HG03175 (cell line): Measurements from ENCODE around the gene KLHL22.
A peak's percentile ranks its signal among the peaks of the same experiment; 100 is the strongest.
"Not testable (repeated sequence)": the region's sequence is repeated elsewhere in the genome, so short reads cannot be mapped to it uniquely, and the experiment has no call there.

ENCODE experiments used
- ATAC-seq: cut with Tn5 transposase; IDR thresholded peaks from one replicate; pipeline ENCODE4 v1.9.1; 2021; ENCODE audit warnings: mild to moderate bottlenecking, moderate library complexity; ENCODE audit not compliant: unreplicated experiment

The KLHL22 gene

GRCh38 chr22:20472629-20473442, 22.8 kb downstream of the KLHL22 start:
- ATAC-seq = no peak

- no peak for ATAC-seq
Observed at GRCh38 chr22:20471126-20471833, 24.3 kb downstream of the KLHL22 start.

GRCh38 chr22:20470525-20470924, 25.1 kb downstream of the KLHL22 start:
- not testable (repeated sequence) for ATAC-seq

- no peak for ATAC-seq
Observed at GRCh38 chr22:20469110-20469868, 26.3 kb downstream of the KLHL22 start.

GRCh38 chr22:20466659-20467379, 28.8 kb downstream of the KLHL22 start:
- no peak for ATAC-seq

- ATAC-seq = no peak
Observed at GRCh38 chr22:20465759-20466077, 29.9 kb downstream of the KLHL22 start.

GRCh38 chr22:20464912-20465758, 30.5 kb downstream of the KLHL22 start:
- ATAC-seq = no peak

- ATAC-seq = no peak
Observed at GRCh38 chr22:20464096-20464614, 31.4 kb downstream of the KLHL22 start.

- no peak for ATAC-seq
Observed at GRCh38 chr22:20463324-20464095, 32.1 kb downstream of the KLHL22 start.

- ATAC-seq = no peak
Observed at GRCh38 chr22:20459862-20460261, 35.7 kb downstream of the KLHL22 start.

GRCh38 chr22:20459152-20459542, 36.4 kb downstream of the KLHL22 start:
- ATAC-seq = no peak

- ATAC-seq = no peak
Observed at GRCh38 chr22:20458530-20459151, 37.0 kb downstream of the KLHL22 start.

- no peak for ATAC-seq
Observed at GRCh38 chr22:20457506-20458240, 37.9 kb downstream of the KLHL22 start.

GRCh38 chr22:20456722-20457076, 38.9 kb downstream of the KLHL22 start:
- no peak for ATAC-seq

- ATAC-seq = peak; percentile 50
Observed at GRCh38 chr22:20456064-20456721, 39.4 kb downstream of the KLHL22 start.

- no peak for ATAC-seq
Observed at GRCh38 chr22:20455709-20456063, 39.9 kb downstream of the KLHL22 start.

- no peak for ATAC-seq
Observed at GRCh38 chr22:20453222-20453621, 42.4 kb downstream of the KLHL22 start.

- no peak for ATAC-seq
Observed at GRCh38 chr22:20451920-20452319, 43.7 kb downstream of the KLHL22 start.
